H1 (cell line): ENCODE results near the gene ARHGAP18.
A peak's percentile ranks its signal among the peaks of the same experiment; 100 is the strongest.

Experiments used
- ATF2 ChIP-seq: IDR thresholded peaks from 2 replicates; pipeline ENCODE4 v1.6.1; 2012; ENCODE audit warnings: low read length, inconsistent platforms
- CREB1 ChIP-seq: IDR thresholded peaks from 2 replicates; pipeline ENCODE4 v1.6.1; 2012; ENCODE audit warnings: inconsistent platforms
- CTCF ChIP-seq, 3 experiments: IDR thresholded peaks; 1 replicate in 2 of 3; 2 replicates in 1 of 3; pipeline versions ENCODE4 v1.5.1 to v1.6.1; 2011; ENCODE audit warnings: low read length in 3 of 3, mild to moderate bottlenecking in 3 of 3, inconsistent platforms in 2 of 3, low read depth in 1 of 3, moderate library complexity in 1 of 3; ENCODE audit not compliant: insufficient read depth in 1 of 3; ENCODE audit errors: control extremely low read depth in 1 of 3
- JUND ChIP-seq: IDR thresholded peaks from 2 replicates; pipeline ENCODE4 v1.6.1; 2011; ENCODE audit warnings: mild to moderate bottlenecking, improper control_type of control experiment, low read length
- POLR2A ChIP-seq, 2 experiments: IDR thresholded peaks; 1 replicate in 1 of 2; 2 replicates in 1 of 2; pipeline ENCODE4 v1.6.1; 2011; ENCODE audit warnings: low read depth in 2 of 2, low read length in 2 of 2, mild to moderate bottlenecking in 2 of 2; ENCODE audit errors: control extremely low read depth in 1 of 2
- RXRA ChIP-seq: IDR thresholded peaks from 2 replicates; pipeline ENCODE4 v1.6.1; 2011; ENCODE audit warnings: low read depth, mild to moderate bottlenecking, low read length, moderate library complexity; ENCODE audit not compliant: insufficient read depth
- USF2 ChIP-seq: IDR thresholded peaks from 2 replicates; pipeline ENCODE4 v1.6.1; 2011; ENCODE audit warnings: low read length, improper control_type of control experiment

GRCh38 chr6:129598244-129599187, 111.5 kb downstream of the ARHGAP18 start:
- no peak for TF ChIP-seq JUND
- TF ChIP-seq RXRA: no peak
- TF ChIP-seq CTCF (IDR thresholded peaks at IDR 0.05; ENCODE audit: control extremely low read depth in 1 of 3, insufficient read depth in 1 of 3, low read depth in 1 of 3, low read length in 3 of 3): peak in 2 of 3 experiments; percentile 68 to 72; a peak in 3 of 4 replicates
- no peak for TF ChIP-seq USF2
- no peak for TF ChIP-seq POLR2A (IDR thresholded peaks at IDR 0.05; ENCODE audit: control extremely low read depth in 1 of 2, low read depth in 2 of 2, low read length in 2 of 2)
- no peak for TF ChIP-seq ATF2
- no peak for TF ChIP-seq CREB1
